H1 (cell line): ENCODE measurements around the gene PPP1R13B.

Experiments
- CBX5 ChIP-seq: fragments of 300-800, 300-1000 bp; sonication (generic); IDR thresholded peaks from 2 replicates; pipeline ENCODE4 v1.7.1; 2016; ENCODE audit warnings: antibody characterized with exemption, low read length, low read depth
- GABPA ChIP-seq: IDR thresholded peaks from 2 replicates; pipeline ENCODE4 v1.6.1; 2011; ENCODE audit warnings: mild to moderate bottlenecking, low read length, moderate library complexity, borderline replicate concordance; ENCODE audit not compliant: insufficient read depth
- HDAC2 ChIP-seq, 2 experiments: fragments of 300-600 bp in 1 of 2; sonication (generic) in 1 of 2; IDR thresholded peaks; 2 replicates each; pipeline ENCODE4 v1.6.1; 2011 to 2012; ENCODE audit warnings: low read depth in 2 of 2, low read length in 2 of 2, mild to moderate bottlenecking in 2 of 2, moderate library complexity in 2 of 2, borderline replicate concordance in 1 of 2, inconsistent platforms in 1 of 2
- KDM5A ChIP-seq: fragments of 200-600 bp; IDR thresholded peaks from 2 replicates; pipeline ENCODE4 v1.7.1; 2012; ENCODE audit warnings: mild to moderate bottlenecking, low read length, inconsistent platforms, mixed read lengths
- NRF1 ChIP-seq: IDR thresholded peaks from 2 replicates; pipeline ENCODE4 v1.6.1; 2011; ENCODE audit warnings: mild to moderate bottlenecking, low read depth, low read length, improper control_type of control experiment
- POLR2A ChIP-seq, 2 experiments: IDR thresholded peaks; 1 replicate in 1 of 2; 2 replicates in 1 of 2; pipeline ENCODE4 v1.6.1; 2011; ENCODE audit warnings: low read depth in 2 of 2, low read length in 2 of 2, mild to moderate bottlenecking in 2 of 2; ENCODE audit errors: control extremely low read depth in 1 of 2
- RXRA ChIP-seq: IDR thresholded peaks from 2 replicates; pipeline ENCODE4 v1.6.1; 2011; ENCODE audit warnings: low read depth, mild to moderate bottlenecking, low read length, moderate library complexity; ENCODE audit not compliant: insufficient read depth
- TEAD4 ChIP-seq: IDR thresholded peaks from 2 replicates; pipeline ENCODE4 v1.6.1; 2012; ENCODE audit warnings: low read depth, low read length, inconsistent platforms, mixed read lengths
- YY1 ChIP-seq: IDR thresholded peaks from 2 replicates; pipeline ENCODE4 v1.6.1; 2011; ENCODE audit warnings: low read depth, mild to moderate bottlenecking, low read length
- TF ChIP-seq, protein P1 (sequence below), 3 experiments: IDR thresholded peaks; 1 replicate in 2 of 3; 2 replicates in 1 of 3; pipeline versions ENCODE4 v1.5.1 to v1.6.1; 2011; ENCODE audit warnings: low read length in 3 of 3, mild to moderate bottlenecking in 3 of 3, inconsistent platforms in 2 of 3, low read depth in 1 of 3, moderate library complexity in 1 of 3; ENCODE audit not compliant: insufficient read depth in 1 of 3; ENCODE audit errors: control extremely low read depth in 1 of 3

DNA sequence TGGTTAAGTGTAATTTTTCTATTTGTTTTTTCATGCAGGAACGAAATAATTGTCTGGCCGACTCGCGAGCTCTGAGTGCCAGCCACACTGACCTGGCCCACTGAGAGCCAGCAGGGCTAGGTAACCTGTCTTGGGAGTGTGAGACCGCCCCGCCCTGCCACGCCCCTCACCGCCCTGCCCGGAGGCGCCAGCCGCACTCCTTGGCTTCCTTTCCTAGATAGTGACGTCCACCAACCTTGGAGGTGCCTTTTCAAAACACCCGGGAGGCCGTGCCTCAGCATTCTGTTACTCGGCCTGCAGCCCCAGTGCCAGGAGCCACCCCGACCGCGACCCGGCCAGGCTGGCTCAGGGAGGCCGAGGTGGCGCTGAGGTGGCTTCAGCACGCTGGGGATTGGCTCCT, 153.9 kb downstream of the PPP1R13B start:
- TF ChIP-seq YY1: no peak
- TF ChIP-seq, protein P1, sequence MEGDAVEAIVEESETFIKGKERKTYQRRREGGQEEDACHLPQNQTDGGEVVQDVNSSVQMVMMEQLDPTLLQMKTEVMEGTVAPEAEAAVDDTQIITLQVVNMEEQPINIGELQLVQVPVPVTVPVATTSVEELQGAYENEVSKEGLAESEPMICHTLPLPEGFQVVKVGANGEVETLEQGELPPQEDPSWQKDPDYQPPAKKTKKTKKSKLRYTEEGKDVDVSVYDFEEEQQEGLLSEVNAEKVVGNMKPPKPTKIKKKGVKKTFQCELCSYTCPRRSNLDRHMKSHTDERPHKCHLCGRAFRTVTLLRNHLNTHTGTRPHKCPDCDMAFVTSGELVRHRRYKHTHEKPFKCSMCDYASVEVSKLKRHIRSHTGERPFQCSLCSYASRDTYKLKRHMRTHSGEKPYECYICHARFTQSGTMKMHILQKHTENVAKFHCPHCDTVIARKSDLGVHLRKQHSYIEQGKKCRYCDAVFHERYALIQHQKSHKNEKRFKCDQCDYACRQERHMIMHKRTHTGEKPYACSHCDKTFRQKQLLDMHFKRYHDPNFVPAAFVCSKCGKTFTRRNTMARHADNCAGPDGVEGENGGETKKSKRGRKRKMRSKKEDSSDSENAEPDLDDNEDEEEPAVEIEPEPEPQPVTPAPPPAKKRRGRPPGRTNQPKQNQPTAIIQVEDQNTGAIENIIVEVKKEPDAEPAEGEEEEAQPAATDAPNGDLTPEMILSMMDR (IDR thresholded peaks at IDR 0.05; ENCODE audit: control extremely low read depth in 1 of 3, insufficient read depth in 1 of 3, low read depth in 1 of 3, low read length in 3 of 3): no peak
- TF ChIP-seq POLR2A (IDR thresholded peaks at IDR 0.05; ENCODE audit: control extremely low read depth in 1 of 2, low read depth in 2 of 2, low read length in 2 of 2): no peak
- no peak for TF ChIP-seq RXRA
- no peak for TF ChIP-seq GABPA
- TF ChIP-seq HDAC2 (IDR thresholded peaks at IDR 0.05; ENCODE audit: borderline replicate concordance in 1 of 2, low read depth in 2 of 2, low read length in 2 of 2): no peak
- no peak for TF ChIP-seq NRF1
- no peak for TF ChIP-seq CBX5
- TF ChIP-seq TEAD4: no peak
- TF ChIP-seq KDM5A: no peak
